GM12872 (cell line): ENCODE measurements around the gene MS4A1.

Source experiments
- CTCF ChIP-seq: IDR thresholded peaks from 3 replicates; pipeline ENCODE4 v1.5.1; 2011; ENCODE audit warnings: low read depth, mild to moderate bottlenecking, low read length, moderate library complexity; ENCODE audit not compliant: insufficient read depth

MS4A1 gene

GRCh38 chr11:60504219-60504905 lies 48.7 kb downstream of the MS4A1 start:
- no peak for TF ChIP-seq CTCF

- TF ChIP-seq CTCF = no peak
Measured at GRCh38 chr11:60511393-60511792, 55.7 kb downstream of the MS4A1 start.

- TF ChIP-seq CTCF = no peak
Measured at GRCh38 chr11:60512651-60513225, 57.1 kb downstream of the MS4A1 start.

- no peak for TF ChIP-seq CTCF
Measured at GRCh38 chr11:60513496-60514460, 58.1 kb downstream of the MS4A1 start.

GRCh38 chr11:60515144-60515855 lies 59.7 kb downstream of the MS4A1 start, which contains the start of gene MS4A13:
Gene MS4A13 (plus strand): TSS chr11:60515392. CDS start chr11:60518084, 2,692 bp downstream.
- no peak for TF ChIP-seq CTCF
